Stimulated activated CD8-positive, alpha-beta memory T cell treated with anti-CD3 and anti-CD28 coated beads, Interleukin-12 subunit alpha, Interleukin-12 subunit beta, amount 100 ng/mL, for 24 hours (primary cell): ENCODE results near the gene SLC25A27.

ENCODE experiments used
- DNase-seq: peaks from one replicate; pipeline ENCODE4 v3.0.0-alpha.2; 2020; ENCODE audit errors: extremely low read depth

SLC25A27 gene

GRCh38 chr6:46715141-46715540, 62.4 kb downstream of the SLC25A27 start:
- DNase-seq: no peak

DNA sequence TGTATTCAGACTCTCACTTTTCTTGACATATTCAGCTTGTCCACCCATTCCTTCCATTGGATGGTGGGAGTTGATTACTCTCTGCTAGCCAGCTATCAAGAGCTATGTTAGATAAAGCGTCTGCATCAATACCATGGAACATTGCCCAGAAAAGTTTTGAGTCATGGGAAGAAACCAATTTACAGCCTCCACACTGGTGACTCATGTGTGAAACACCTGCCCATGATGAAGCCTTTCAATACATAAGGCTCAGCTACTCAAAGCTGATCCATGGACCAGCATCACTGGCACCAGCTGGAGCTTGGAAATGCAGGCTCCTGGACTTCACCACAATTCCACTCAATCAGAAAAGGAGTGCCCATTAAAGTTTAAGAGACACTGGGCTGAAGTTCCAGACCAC, 66.3 kb downstream of the SLC25A27 start:
- no peak for DNase-seq

- no peak for DNase-seq
Measured at GRCh38 chr6:46720401-46720800, 67.6 kb downstream of the SLC25A27 start.
